Measurements from ENCODE around the gene RNF220.

The RNF220 gene

GRCh38 chr1:44523593-44524591, 118.8 kb downstream of the RNF220 start:
- no peak for TF ChIP-seq CTCF (conservative IDR thresholded peaks at IDR 0.05; ENCODE audit: low read length)
- no peak overlapping the region for H3K4me3 ChIP-seq (ENCODE audit: low read length)
- DNase-seq (ENCODE audit: low read depth): no peak

DNA sequence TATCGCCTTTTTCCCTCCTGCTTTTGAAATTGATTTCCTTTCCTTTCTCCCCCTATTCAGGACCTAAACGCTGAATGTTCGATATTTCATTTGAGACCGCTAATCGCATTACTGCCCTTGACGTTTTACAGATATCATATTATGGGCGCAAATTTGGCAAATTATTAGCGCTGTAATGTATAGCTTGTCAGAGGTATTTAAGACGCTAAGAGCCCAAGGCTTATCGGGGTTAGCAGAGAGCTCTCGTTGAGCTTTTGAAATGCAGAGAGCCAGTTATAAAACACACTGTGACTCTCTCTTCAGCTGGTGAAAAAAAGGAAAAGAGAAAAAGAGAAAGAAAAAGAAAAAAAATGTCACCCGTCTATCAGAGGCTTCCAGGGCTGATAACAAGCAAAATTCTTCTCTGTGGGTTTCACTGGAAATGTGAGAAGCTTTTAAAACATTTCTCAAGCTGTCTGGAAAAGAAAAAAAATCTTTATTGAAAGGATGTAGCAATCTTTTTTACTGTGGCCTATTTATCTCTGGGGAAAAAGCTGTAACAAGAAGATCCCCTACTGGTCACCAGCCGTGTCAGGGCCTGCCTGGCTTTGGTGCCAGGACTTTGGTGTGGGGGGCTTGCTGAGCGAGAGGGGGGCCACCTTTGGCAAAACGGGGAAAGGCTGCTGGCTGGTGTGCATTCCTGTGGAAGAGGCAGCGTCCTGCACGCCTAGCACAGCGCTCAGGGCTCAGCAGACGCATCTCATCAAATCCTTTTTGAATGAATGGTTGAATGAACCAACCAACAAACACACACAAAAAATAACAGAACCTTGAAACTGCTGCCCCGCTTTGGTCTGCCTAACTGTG, 119.8 kb downstream of the RNF220 start:
- no peak for DNase-seq (ENCODE audit: low read depth)
- no peak for TF ChIP-seq CTCF (conservative IDR thresholded peaks at IDR 0.05; ENCODE audit: low read length)
- no peak overlapping the region for H3K4me3 ChIP-seq (ENCODE audit: low read length)

DNA sequence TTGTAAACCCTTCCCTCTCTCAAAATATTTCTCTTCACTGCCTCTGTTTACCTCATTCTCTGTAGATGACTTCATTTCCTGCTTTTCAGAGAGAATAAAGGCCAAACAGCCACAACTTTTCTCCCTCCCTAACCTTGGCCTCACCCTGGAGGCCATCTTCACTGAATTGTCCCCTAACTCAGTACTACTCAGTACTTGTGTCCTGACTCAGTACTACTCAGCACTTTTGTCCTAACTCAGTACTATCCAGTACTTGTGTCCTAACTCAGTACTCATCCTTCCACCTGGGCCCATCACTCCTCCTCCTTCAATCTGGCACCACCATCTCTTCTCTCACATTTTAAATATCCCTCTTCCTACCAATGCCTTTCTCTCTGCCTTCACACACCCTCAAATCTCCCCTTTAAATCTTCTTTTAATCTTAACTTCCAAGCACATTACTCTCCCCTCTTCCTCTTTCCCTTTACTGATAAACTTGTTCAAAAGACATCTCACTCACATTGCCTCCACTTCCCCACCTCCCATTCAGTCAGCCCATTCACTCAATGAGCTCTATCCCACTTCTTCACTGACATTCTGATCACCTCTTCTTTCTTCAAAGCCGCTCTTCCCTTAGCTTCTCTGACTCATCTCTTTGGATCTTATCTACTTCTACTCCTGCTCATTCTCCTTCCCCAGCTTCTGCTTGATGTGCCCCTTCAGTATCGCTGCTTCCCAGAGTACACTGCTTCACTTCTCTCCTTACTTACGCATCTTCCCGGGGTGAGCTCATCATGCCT, 121.4 kb downstream of the RNF220 start:
- no peak for TF ChIP-seq CTCF (conservative IDR thresholded peaks at IDR 0.05; ENCODE audit: low read length)
- no peak for DNase-seq (ENCODE audit: low read depth)
- H3K4me3 ChIP-seq (ENCODE audit: low read length): no peak overlapping the region

DNA sequence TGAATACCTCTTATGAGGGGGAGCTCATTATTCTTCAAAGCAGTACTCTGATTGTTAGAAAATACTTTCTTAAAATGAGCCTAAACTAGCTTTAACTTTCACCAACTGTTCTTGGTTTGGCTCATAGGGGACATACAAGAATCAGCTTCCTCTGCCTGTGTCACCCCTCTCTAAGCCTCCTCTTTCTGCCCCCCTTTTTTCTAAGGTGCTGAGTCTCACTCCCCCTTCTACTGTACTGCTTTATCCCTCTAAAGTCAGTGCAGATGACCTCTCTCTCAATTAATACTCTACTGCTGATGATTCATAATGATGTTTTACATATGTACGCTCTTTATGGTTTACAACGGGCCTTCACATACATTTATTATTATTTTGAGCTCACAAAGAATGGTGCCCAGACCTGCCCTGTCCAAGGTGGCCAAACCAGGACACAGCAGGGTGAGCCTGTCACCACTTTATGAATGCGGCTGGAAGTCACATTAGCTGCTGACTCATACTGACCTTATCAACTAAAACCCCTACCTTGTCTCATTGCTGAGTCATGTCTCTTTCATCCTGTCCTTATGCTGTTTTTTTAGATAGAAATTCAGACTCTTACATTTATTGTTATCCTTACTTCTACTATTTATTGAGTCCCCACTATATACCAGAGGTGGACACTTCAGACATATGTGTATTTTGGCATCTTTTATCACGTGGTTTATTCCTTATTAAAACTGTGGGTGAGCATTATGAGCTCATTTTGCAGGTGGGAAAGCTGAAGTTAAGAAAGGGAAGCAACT, 126.9 kb downstream of the RNF220 start:
- no peak overlapping the region for H3K4me3 ChIP-seq (ENCODE audit: low read length)
- no peak for TF ChIP-seq CTCF (conservative IDR thresholded peaks at IDR 0.05; ENCODE audit: low read length)
- DNase-seq (ENCODE audit: low read depth): no peak

- TF ChIP-seq CTCF (conservative IDR thresholded peaks at IDR 0.05; ENCODE audit: low read length): no peak
- no peak overlapping the region for H3K4me3 ChIP-seq (ENCODE audit: low read length)
- DNase-seq (ENCODE audit: low read depth): no peak
Observed at GRCh38 chr1:44532567-44532944, 127.5 kb downstream of the RNF220 start.

DNA sequence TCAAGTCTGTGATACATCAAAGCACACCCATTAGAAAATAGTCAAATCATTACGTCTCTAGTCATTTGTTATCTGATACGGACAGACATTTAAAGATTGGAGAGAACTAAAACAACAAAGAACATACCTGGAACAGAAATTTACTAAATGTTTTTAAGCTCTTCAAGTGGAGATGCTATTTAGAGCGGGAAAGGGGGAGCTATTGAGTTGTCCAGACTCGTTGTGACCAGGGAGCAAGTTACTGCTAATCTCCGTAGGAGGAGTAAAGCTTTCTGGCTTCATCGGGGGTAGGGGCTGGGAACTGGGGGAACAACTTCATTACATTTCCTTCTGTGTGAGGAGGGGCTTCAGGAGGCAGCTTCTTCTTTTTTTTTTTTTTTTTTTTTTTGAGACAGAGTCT, 129.7 kb downstream of the RNF220 start:
- TF ChIP-seq CTCF (conservative IDR thresholded peaks at IDR 0.05; ENCODE audit: low read length): no peak
- H3K4me3 ChIP-seq (ENCODE audit: low read length): no peak overlapping the region
- no peak for DNase-seq (ENCODE audit: low read depth)
